GM12891 (cell line): ENCODE results near the gene COG6.

Experiments used
- DNase-seq: peaks from one replicate; pipeline ENCODE4 v3.0.0; 2011; ENCODE audit warnings: low spot score; ENCODE audit not compliant: insufficient read length
- FAIRE-seq: peaks from 2 replicates; lab custom pipeline; 2011; peaks lifted over from hg19 to GRCh38; lab: Jason Lieb, UNC
- PAX5 ChIP-seq: IDR thresholded peaks from 2 replicates; pipeline ENCODE4 v1.6.1; 2011; ENCODE audit warnings: low read length, moderate library complexity, mild to moderate bottlenecking; ENCODE audit not compliant: insufficient read depth, severe bottlenecking
- POLR2A ChIP-seq: IDR thresholded peaks from 2 replicates; pipeline ENCODE4 v1.6.1; 2011; ENCODE audit warnings: low read depth, low read length, control low read depth
- POLR2AphosphoS5 ChIP-seq: IDR thresholded peaks from 2 replicates; pipeline ENCODE4 v1.6.1; 2011; ENCODE audit warnings: low read depth, low read length, control low read depth
- POU2F2 ChIP-seq: IDR thresholded peaks from 2 replicates; pipeline ENCODE4 v1.6.1; 2011; ENCODE audit warnings: low read depth, mild to moderate bottlenecking, control low read depth, low read length, moderate library complexity
- SPI1 ChIP-seq: IDR thresholded peaks from 2 replicates; pipeline ENCODE4 v1.6.1; 2011; ENCODE audit warnings: low read depth, low read length, control low read depth
- TAF1 ChIP-seq: IDR thresholded peaks from 2 replicates; pipeline ENCODE4 v1.6.1; 2011; ENCODE audit warnings: low read depth, low read length, control low read depth

The COG6 gene

GRCh38 chr13:39779337-39780265 lies 124.1 kb downstream of the COG6 start:
- FAIRE-seq (no peak), DNase-seq (no peak)
- TF ChIP-seq POLR2AphosphoS5: no peak

- DNase-seq (no peak), FAIRE-seq (no peak)
- TF ChIP-seq TAF1 (no peak), POLR2A (no peak), PAX5 (no peak), SPI1 (no peak), POU2F2 (no peak), POLR2AphosphoS5 (no peak)
Observed at GRCh38 chr13:39780711-39781110, 125.2 kb downstream of the COG6 start.

DNA sequence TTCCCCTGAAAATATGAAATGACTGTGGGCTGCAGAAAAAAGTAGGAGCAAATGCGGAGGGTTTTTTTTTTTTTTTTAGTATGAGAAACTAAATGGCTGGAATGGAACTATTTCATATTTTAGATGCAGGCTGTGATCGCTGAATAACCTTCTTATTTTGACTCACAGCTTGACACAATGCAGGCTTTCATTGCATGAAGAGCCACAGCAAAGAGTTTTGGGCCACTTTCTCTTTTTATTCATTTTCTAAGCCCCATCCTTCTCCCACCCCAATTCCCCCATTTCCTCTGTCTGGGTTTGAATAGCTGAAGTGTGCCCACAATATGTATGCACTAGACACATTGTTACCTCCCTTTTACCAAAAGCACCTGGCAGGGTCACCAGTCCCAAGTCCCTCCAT lies 125.9 kb downstream of the COG6 start:
- no peak for FAIRE-seq
- no peak for TF ChIP-seq POLR2A
- TF ChIP-seq PAX5: no peak
- TF ChIP-seq TAF1: no peak
- no peak for TF ChIP-seq POU2F2
- no peak for TF ChIP-seq SPI1
- TF ChIP-seq POLR2AphosphoS5: no peak
- no peak for DNase-seq

- FAIRE-seq (no peak), DNase-seq (no peak)
- no peak for TF ChIP-seq POLR2A
- TF ChIP-seq TAF1: no peak
- TF ChIP-seq SPI1: no peak
- no peak for TF ChIP-seq PAX5
- TF ChIP-seq POLR2AphosphoS5: no peak
- no peak for TF ChIP-seq POU2F2
Observed at GRCh38 chr13:39783051-39783450, 127.6 kb downstream of the COG6 start.

GRCh38 chr13:39784347-39784746 lies 128.9 kb downstream of the COG6 start:
- FAIRE-seq: no peak
- DNase-seq: no peak
- TF ChIP-seq POLR2A: no peak
- no peak for TF ChIP-seq POLR2AphosphoS5
- no peak for TF ChIP-seq SPI1
- no peak for TF ChIP-seq POU2F2

GRCh38 chr13:39786091-39786490 lies 130.6 kb downstream of the COG6 start:
- TF ChIP-seq POU2F2 (no peak), TAF1 (no peak), POLR2A (no peak), POLR2AphosphoS5 (no peak), PAX5 (no peak), SPI1 (no peak)
- no peak for DNase-seq
- no peak for FAIRE-seq

GRCh38 chr13:39787086-39787487 lies 131.6 kb downstream of the COG6 start:
- DNase-seq (no peak), FAIRE-seq (no peak)
- no peak for TF ChIP-seq SPI1
- no peak for TF ChIP-seq POLR2A
- no peak for TF ChIP-seq PAX5
- no peak for TF ChIP-seq POU2F2
- TF ChIP-seq TAF1: no peak
- no peak for TF ChIP-seq POLR2AphosphoS5

GRCh38 chr13:39788102-39788501 lies 132.6 kb downstream of the COG6 start:
- DNase-seq: no peak
- TF ChIP-seq POLR2A (no peak), SPI1 (no peak), POLR2AphosphoS5 (no peak), POU2F2 (no peak), TAF1 (no peak), PAX5 (no peak)
- no peak for FAIRE-seq

- no peak for DNase-seq
- TF ChIP-seq TAF1 (no peak), POU2F2 (no peak), POLR2AphosphoS5 (no peak), PAX5 (no peak), SPI1 (no peak), POLR2A (no peak)
- FAIRE-seq: no peak
Observed at GRCh38 chr13:39789451-39789850, 134.0 kb downstream of the COG6 start.
